ENCODE results near the gene FBP2. TPM values are rescaled to one million over a fixed set of nuclear protein-coding genes. Genes with fewer than 3 reads are reported as not detected.

FBP2 gene
- total RNA-seq, 1 experiment from 2014 or later: not detected

DNA sequence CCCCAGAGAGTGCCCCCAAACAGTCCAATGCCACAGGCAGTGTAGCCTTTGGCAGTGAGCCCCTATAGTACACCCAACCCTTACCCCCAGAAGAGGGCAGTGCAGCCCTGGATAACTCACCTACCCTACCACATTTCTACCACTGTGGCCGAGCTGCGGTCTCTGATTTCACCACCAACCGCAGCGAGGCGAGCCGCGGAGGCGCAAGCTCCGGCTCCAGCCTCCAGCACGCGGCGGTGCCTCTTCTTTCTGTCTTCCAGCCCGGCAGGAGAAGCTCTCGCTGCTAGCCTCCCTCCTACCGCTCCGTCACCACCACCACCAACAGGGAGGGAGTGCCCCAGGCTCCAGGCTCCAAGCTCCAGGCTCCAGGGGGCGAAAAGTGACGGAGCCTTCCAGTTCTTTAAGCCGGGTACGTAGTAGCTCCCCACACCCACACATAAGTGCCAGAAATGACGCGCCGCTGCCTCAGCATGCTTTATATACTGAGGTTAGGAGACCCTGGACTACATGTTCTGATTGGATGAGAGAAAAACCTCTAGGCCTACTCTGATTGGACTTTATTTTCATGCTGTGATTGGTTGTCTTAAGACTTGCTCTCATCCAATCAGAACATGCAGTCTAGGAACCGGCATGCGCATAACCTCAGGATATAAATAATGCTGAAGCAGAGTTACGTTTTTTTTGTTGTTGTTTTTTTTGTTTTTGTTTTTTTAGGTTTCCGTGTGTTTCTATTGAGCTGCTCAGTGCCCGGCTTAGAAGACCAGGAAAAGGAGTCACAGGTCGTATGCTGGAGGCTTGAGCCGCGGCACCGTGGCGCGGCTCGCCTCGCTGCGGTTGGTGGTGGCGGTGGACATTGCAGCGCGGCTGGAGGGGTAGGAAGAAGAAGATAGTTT, 38.9 kb downstream of the FBP2 start, which contains the start of gene PCAT7:
Gene PCAT7 (plus strand): TSS at position 645 of the 893 bp plus-strand sequence.
- Histone ChIP-seq H3K36me3 (ENCODE audit: control insufficient read depth in 1 of 2, insufficient read depth in 2 of 2, low read length in 2 of 2) (0 out of 4 replicates have a peak, but pooled peaks cover 0 to 5% of the 10 kb centered on the region in 2 experiments), H2AFZ (ENCODE audit: low read depth, low read length, poor library complexity, severe bottlenecking) (peak within 1 kb of the TSS; percentile 83), H3K4me3 (replicated peaks in 1 of 2; ENCODE audit: low read depth in 1 of 2, low read length in 2 of 2) (peak within 1 kb of the TSS; percentile 69 to 80), H3K4me1 (ENCODE audit: control insufficient read depth in 1 of 2, insufficient read depth in 2 of 2, low read length in 2 of 2) (peaks cover 6 to 21% of the 10 kb centered on the region in 2 experiments; a peak in 2 of 4 replicates), H3K9me2 (ENCODE audit: insufficient read depth) (no peaks in the 10 kb centered on the region), H3K4me2 (ENCODE audit: low read length) (peak within 1 kb of the TSS; percentile 84), H3K9me3 (ENCODE audit: control insufficient read depth in 1 of 2, insufficient read depth in 1 of 2, low read depth in 1 of 2, low read length in 2 of 2) (no peaks in the 10 kb centered on the region), H3K27ac (ENCODE audit: low read depth, low read length) (peak within 1 kb of the TSS; percentile 79), H3K9ac (ENCODE audit: low read length) (peak within 1 kb of the TSS; percentile 75), H3K27me3 (ENCODE audit: insufficient read depth, low read length) (no peaks in the 10 kb centered on the region), H3K79me2 (ENCODE audit: insufficient read depth, low read length) (0 out of 2 replicates have a peak, but pooled peaks cover 3% of the 10 kb centered on the region), H4K20me1 (ENCODE audit: insufficient read depth) (no peaks in the 10 kb centered on the region)
- ChIA-PET RAD21 (ENCODE audit: low non-redundant PET in 1 of 2, low total read pairs in 2 of 2, uncharacterized antibody in 2 of 2, unreplicated experiment in 2 of 2) (interaction anchor here (0.7 kb wide), 3 partner anchors 49 to 613 kb away, joined by 3 to 4 read pairs (median 4); no protein-coding TSS in a partner anchor), POLR2A (interaction anchor here (0.8 to 1.7 kb wide), 8 partner anchors 15 to 124 kb away, joined by 3 to 6 read pairs (median 4); no protein-coding TSS in a partner anchor), CTCF (interaction anchor here (0.6 to 1.6 kb wide), 10 partner anchors 18 to 1623 kb away, joined by 3 to 11 read pairs (median 4); no protein-coding TSS in a partner anchor)
- ATAC-seq (peak; percentile 95), DNase-seq (ENCODE audit: low read depth, low spot score) (peak; percentile 74)
- BruUV-seq (replicated peaks): no TSS peak
- intact Hi-C loops (cut with micrococcal nuclease): loop anchor here (10.0 kb wide), 2 partner anchors 580 to 1660 kb away; no protein-coding TSS in a partner anchor
- no peak for TF ChIP-seq SIN3A (IDR thresholded peaks at IDR 0.05; ENCODE audit: low read depth)
- no peak for TF ChIP-seq TCF7L2 (IDR thresholded peaks at IDR 0.05; ENCODE audit: borderline replicate concordance, extremely low read depth, insufficient read depth, insufficient read length)
- TF ChIP-seq JUND (IDR thresholded peaks at IDR 0.05): no peak
- TF ChIP-seq, protein P1, sequence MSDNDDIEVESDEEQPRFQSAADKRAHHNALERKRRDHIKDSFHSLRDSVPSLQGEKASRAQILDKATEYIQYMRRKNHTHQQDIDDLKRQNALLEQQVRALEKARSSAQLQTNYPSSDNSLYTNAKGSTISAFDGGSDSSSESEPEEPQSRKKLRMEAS (IDR thresholded peaks at IDR 0.05): 0 out of 2 replicates have a peak, but pooled peaks have one; percentile 21
- no peak for TF ChIP-seq ELF1 (IDR thresholded peaks at IDR 0.05; ENCODE audit: borderline replicate concordance, low read depth)
- TF ChIP-seq SP1 (IDR thresholded peaks at IDR 0.05; ENCODE audit: low read depth): peak; percentile 67
- no peak for TF ChIP-seq CBX3 (IDR thresholded peaks at IDR 0.05; ENCODE audit: low read depth)
- TF ChIP-seq ZNF274 (IDR thresholded peaks at IDR 0.05; ENCODE audit: low read depth, low read length): no peak
- no peak for TF ChIP-seq FOSL1 (IDR thresholded peaks at IDR 0.05; ENCODE audit: low read depth)
- no peak for TF ChIP-seq EGR1 (IDR thresholded peaks at IDR 0.05; ENCODE audit: low read depth)
- TF ChIP-seq, protein P2, sequence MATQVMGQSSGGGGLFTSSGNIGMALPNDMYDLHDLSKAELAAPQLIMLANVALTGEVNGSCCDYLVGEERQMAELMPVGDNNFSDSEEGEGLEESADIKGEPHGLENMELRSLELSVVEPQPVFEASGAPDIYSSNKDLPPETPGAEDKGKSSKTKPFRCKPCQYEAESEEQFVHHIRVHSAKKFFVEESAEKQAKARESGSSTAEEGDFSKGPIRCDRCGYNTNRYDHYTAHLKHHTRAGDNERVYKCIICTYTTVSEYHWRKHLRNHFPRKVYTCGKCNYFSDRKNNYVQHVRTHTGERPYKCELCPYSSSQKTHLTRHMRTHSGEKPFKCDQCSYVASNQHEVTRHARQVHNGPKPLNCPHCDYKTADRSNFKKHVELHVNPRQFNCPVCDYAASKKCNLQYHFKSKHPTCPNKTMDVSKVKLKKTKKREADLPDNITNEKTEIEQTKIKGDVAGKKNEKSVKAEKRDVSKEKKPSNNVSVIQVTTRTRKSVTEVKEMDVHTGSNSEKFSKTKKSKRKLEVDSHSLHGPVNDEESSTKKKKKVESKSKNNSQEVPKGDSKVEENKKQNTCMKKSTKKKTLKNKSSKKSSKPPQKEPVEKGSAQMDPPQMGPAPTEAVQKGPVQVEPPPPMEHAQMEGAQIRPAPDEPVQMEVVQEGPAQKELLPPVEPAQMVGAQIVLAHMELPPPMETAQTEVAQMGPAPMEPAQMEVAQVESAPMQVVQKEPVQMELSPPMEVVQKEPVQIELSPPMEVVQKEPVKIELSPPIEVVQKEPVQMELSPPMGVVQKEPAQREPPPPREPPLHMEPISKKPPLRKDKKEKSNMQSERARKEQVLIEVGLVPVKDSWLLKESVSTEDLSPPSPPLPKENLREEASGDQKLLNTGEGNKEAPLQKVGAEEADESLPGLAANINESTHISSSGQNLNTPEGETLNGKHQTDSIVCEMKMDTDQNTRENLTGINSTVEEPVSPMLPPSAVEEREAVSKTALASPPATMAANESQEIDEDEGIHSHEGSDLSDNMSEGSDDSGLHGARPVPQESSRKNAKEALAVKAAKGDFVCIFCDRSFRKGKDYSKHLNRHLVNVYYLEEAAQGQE (IDR thresholded peaks at IDR 0.05; ENCODE audit: low read depth): no peak
- TF ChIP-seq ZBTB33 (IDR thresholded peaks at IDR 0.05; ENCODE audit: extremely low read depth, insufficient replicate concordance, low read length): no peak
- peak; percentile 77 for TF ChIP-seq RAD21 (IDR thresholded peaks at IDR 0.05; ENCODE audit: low read depth)
- TF ChIP-seq CTCF (IDR thresholded peaks at IDR 0.05 in 2 of 3, conservative IDR thresholded peaks at IDR 0.05 in 1 of 3; ENCODE audit: borderline replicate concordance in 1 of 3, insufficient read depth in 1 of 3, low read depth in 2 of 3, low read length in 2 of 3): peak; percentile 65 to 84 (median 77)
- TF ChIP-seq EZH2phosphoT487 (IDR thresholded peaks at IDR 0.05; ENCODE audit: borderline replicate concordance): no peak
- no peak for TF ChIP-seq YY1 (IDR thresholded peaks at IDR 0.05; ENCODE audit: extremely low read depth, insufficient replicate concordance, low read depth, low read length)
- no peak for TF ChIP-seq EZH2 (IDR thresholded peaks at IDR 0.05)
